ENCODE data around the gene TSPAN4. TPM values are rescaled to one million over a fixed set of nuclear protein-coding genes. Genes with fewer than 3 reads are reported as not detected.

Gene TSPAN4
- total and polyA plus RNA-seq, 2 of the 13 experiments (the other 11 are each of a cell fraction or from before 2014, with no cell fraction given) = 31.7 to 68.3 TPM

- TF ChIP-seq ZNF609 (CRISPR knock-in tag; IDR thresholded peaks at IDR 0.05; ENCODE audit: borderline replicate concordance) = no peak
- TF ChIP-seq FOXJ3 (CRISPR knock-in tag; IDR thresholded peaks at IDR 0.05; ENCODE audit: borderline replicate concordance) = no peak
- TF ChIP-seq NCOA1 (CRISPR knock-in tag; IDR thresholded peaks at IDR 0.05) = no peak
- TF ChIP-seq KDM4B (CRISPR knock-in tag; IDR thresholded peaks at IDR 0.05) = no peak
- no peak for TF ChIP-seq MED13 (CRISPR knock-in tag; IDR thresholded peaks at IDR 0.05)
- TF ChIP-seq ELF3 (CRISPR knock-in tag; IDR thresholded peaks at IDR 0.05) = peak; percentile 29; the same call in 1 of the 2 replicates
- TF ChIP-seq FUBP1 (CRISPR knock-in tag; IDR thresholded peaks at IDR 0.05; ENCODE audit: borderline replicate concordance) = no peak
- TF ChIP-seq ZNF644 (CRISPR knock-in tag; IDR thresholded peaks at IDR 0.05; ENCODE audit: low read depth) = no peak
- 0 out of 2 replicates have a peak, but pooled peaks have one; percentile 28 for TF ChIP-seq NFYC (CRISPR knock-in tag; IDR thresholded peaks at IDR 0.05)
- no peak for TF ChIP-seq EEA1 (CRISPR knock-in tag; IDR thresholded peaks at IDR 0.05; ENCODE audit: borderline replicate concordance)
- no peak for TF ChIP-seq THYN1 (CRISPR knock-in tag; IDR thresholded peaks at IDR 0.05; ENCODE audit: borderline replicate concordance, low read depth)
- TF ChIP-seq CREB1 (IDR thresholded peaks at IDR 0.05) = no peak
- no peak for TF ChIP-seq CREB1 (CRISPR knock-in tag; IDR thresholded peaks at IDR 0.05)
- no peak for TF ChIP-seq CC2D1A (CRISPR knock-in tag; IDR thresholded peaks at IDR 0.05)
- TF ChIP-seq ZNF607 (CRISPR knock-in tag; IDR thresholded peaks at IDR 0.05; ENCODE audit: borderline replicate concordance) = no peak
- TF ChIP-seq ZNF691 (CRISPR knock-in tag; IDR thresholded peaks at IDR 0.05; ENCODE audit: borderline replicate concordance, low read depth) = 0 out of 2 replicates have a peak, but pooled peaks have one; percentile 16
- TF ChIP-seq SRY (CRISPR knock-in tag; IDR thresholded peaks at IDR 0.05) = no peak
- no peak for TF ChIP-seq MAFG (CRISPR knock-in tag; IDR thresholded peaks at IDR 0.05)
- no peak for TF ChIP-seq ZNF816 (CRISPR knock-in tag; IDR thresholded peaks at IDR 0.05; ENCODE audit: borderline replicate concordance)
- TF ChIP-seq ZNF782 (CRISPR knock-in tag; IDR thresholded peaks at IDR 0.05; ENCODE audit: borderline replicate concordance) = no peak
- 0 out of 2 replicates have a peak, but pooled peaks have one; percentile 24 for TF ChIP-seq ETV6 (CRISPR knock-in tag; conservative IDR thresholded peaks at IDR 0.05)
Observed at GRCh38 chr11:795634-796564, 46.8 kb upstream of the TSPAN4 start (continued).
